ENCODE results near the gene RASEF.

RASEF gene

DNA sequence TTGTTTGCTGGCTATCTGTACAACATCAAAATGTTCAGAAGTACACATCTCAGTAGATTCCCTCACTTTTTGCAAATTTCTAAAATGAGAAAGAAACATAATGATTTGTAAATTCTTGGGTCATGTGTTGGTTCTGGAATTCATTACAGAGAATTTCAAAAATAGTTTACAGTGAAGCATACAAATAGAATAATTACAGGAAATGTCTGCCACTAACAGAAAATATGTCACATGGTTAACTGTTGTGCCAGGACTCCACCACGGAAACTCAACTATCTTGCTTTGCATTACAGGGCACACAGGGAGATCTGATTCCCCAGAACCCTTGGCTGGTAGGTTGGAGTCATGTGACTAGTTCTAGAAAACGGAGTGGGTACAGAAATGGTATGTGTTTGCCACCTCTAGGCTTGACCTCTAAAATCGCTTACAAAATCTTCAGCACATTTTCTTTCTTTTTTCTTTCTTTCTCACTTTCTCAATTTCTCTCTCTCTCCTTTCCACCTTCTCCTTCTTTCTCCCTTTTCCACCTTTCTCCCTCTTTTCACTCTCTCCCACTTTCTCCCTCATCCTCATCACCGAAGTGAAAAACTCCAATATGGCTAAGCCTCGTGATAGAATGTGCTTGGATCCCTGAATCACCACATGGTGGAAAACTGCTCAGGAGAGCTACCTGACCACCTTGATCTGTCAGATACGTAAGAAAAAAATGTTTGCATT lies 32.4 kb downstream of the RASEF start:
- no peaks in the 10 kb centered on the region for H3F3A ChIP-seq (ENCODE audit: insufficient read depth, low read length)
- H3K9me3 ChIP-seq (ENCODE audit: low read length) = no peaks in the 10 kb centered on the region
- no peaks in the 10 kb centered on the region for H3K4me1 ChIP-seq (ENCODE audit: insufficient read depth, low read length, severe bottlenecking)
- H3K4me3 ChIP-seq (ENCODE audit: low read depth, low read length, poor library complexity, severe bottlenecking) = no peak overlapping the region
- H2AFZ ChIP-seq (ENCODE audit: low read length) = no peak overlapping the region
- H3K27ac ChIP-seq (ENCODE audit: low read depth, low read length, poor library complexity, severe bottlenecking) = no peak overlapping the region
- no peak overlapping the region for H3K9ac ChIP-seq (ENCODE audit: low read length)
- no peak overlapping the region for H3K4me2 ChIP-seq (ENCODE audit: low read length)
- H3K9me2 ChIP-seq (ENCODE audit: low read depth, low read length) = no peaks in the 10 kb centered on the region
- TF ChIP-seq EZH2 (IDR thresholded peaks at IDR 0.05; ENCODE audit: borderline replicate concordance, low read length) = no peak
- TF ChIP-seq, protein P1, sequence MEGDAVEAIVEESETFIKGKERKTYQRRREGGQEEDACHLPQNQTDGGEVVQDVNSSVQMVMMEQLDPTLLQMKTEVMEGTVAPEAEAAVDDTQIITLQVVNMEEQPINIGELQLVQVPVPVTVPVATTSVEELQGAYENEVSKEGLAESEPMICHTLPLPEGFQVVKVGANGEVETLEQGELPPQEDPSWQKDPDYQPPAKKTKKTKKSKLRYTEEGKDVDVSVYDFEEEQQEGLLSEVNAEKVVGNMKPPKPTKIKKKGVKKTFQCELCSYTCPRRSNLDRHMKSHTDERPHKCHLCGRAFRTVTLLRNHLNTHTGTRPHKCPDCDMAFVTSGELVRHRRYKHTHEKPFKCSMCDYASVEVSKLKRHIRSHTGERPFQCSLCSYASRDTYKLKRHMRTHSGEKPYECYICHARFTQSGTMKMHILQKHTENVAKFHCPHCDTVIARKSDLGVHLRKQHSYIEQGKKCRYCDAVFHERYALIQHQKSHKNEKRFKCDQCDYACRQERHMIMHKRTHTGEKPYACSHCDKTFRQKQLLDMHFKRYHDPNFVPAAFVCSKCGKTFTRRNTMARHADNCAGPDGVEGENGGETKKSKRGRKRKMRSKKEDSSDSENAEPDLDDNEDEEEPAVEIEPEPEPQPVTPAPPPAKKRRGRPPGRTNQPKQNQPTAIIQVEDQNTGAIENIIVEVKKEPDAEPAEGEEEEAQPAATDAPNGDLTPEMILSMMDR (IDR thresholded peaks at IDR 0.05; ENCODE audit: low read length) = no peak
- H3K36me3 ChIP-seq (ENCODE audit: insufficient read depth, low read length) = no peaks in the 10 kb centered on the region
- H4K20me1 ChIP-seq (ENCODE audit: insufficient read depth, low read length) = no peaks in the 10 kb centered on the region
- no peaks in the 10 kb centered on the region for H3K27me3 ChIP-seq (ENCODE audit: insufficient read depth, low read length)
- no peaks in the 10 kb centered on the region for H3K79me2 ChIP-seq (ENCODE audit: insufficient read depth, low read length)

- no peaks in the 10 kb centered on the region for H3K9me2 ChIP-seq (ENCODE audit: low read depth, low read length)
- no peaks in the 10 kb centered on the region for H3K9me3 ChIP-seq (ENCODE audit: low read length)
- H3K27me3 ChIP-seq (ENCODE audit: insufficient read depth, low read length) = no peaks in the 10 kb centered on the region
- H3K79me2 ChIP-seq (ENCODE audit: insufficient read depth, low read length) = no peaks in the 10 kb centered on the region
- no peak overlapping the region for H3K4me3 ChIP-seq (ENCODE audit: low read depth, low read length, poor library complexity, severe bottlenecking)
- TF ChIP-seq EZH2 (IDR thresholded peaks at IDR 0.05; ENCODE audit: borderline replicate concordance, low read length) = no peak
- TF ChIP-seq, protein P1 (IDR thresholded peaks at IDR 0.05; ENCODE audit: low read length) = no peak
- H3K9ac ChIP-seq (ENCODE audit: low read length) = no peak overlapping the region
- H4K20me1 ChIP-seq (ENCODE audit: insufficient read depth, low read length) = no peaks in the 10 kb centered on the region
- H3K4me2 ChIP-seq (ENCODE audit: low read length) = no peak overlapping the region
- no peak overlapping the region for H3K27ac ChIP-seq (ENCODE audit: low read depth, low read length, poor library complexity, severe bottlenecking)
- no peaks in the 10 kb centered on the region for H3K4me1 ChIP-seq (ENCODE audit: insufficient read depth, low read length, severe bottlenecking)
- H3F3A ChIP-seq (ENCODE audit: insufficient read depth, low read length) = no peaks in the 10 kb centered on the region
- no peak overlapping the region for H2AFZ ChIP-seq (ENCODE audit: low read length)
- no peaks in the 10 kb centered on the region for H3K36me3 ChIP-seq (ENCODE audit: insufficient read depth, low read length)
These were observed 33.3 kb downstream of the RASEF start for GRCh38 chr9:83029531-83030137.

DNA sequence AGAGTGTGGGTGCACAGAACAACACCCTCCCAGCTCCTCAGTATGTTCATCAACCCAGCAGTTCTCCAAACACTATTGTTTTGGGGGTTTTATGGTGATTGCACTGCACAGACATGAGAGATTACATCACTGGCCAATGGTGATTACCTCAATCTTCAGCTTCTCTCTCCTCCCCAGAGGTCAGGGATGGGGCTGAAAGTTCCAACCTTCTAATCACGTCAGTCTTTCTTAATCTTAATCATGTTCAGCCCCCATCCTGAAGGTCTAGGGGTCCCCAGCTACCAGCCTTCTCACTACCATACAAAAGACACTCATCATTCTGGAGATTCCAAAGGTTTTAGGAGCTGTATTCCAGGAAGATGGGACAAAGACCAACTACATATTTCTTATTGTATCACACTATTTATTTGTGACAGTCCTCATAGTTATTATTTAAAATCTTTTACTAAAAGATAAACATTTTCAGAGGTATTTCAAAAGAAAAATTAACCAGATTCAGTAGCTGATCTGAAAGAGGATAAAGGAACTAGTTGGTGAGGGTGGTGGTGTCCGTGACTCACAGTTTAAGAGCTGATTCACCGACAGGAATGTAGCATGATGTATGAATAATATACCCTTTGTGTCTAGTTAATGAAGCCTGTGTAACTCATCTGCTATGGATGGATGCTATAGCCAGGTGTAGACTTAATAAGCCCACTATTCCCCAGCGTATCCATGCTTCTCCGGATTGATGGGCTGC lies 35.6 kb downstream of the RASEF start:
- TF ChIP-seq, protein P1 (IDR thresholded peaks at IDR 0.05; ENCODE audit: low read length) = no peak
- no peak for TF ChIP-seq EZH2 (IDR thresholded peaks at IDR 0.05; ENCODE audit: borderline replicate concordance, low read length)
- Histone ChIP-seq H3K4me3 (ENCODE audit: low read depth, low read length, poor library complexity, severe bottlenecking) (no peak overlapping the region), H3K4me2 (ENCODE audit: low read length) (no peak overlapping the region)

More for the DNA sequence above, 35.6 kb downstream of the RASEF start:
- H3K27ac ChIP-seq (ENCODE audit: low read depth, low read length, poor library complexity, severe bottlenecking) = no peak overlapping the region
- no peaks in the 10 kb centered on the region for H4K20me1 ChIP-seq (ENCODE audit: insufficient read depth, low read length)
- no peak overlapping the region for H2AFZ ChIP-seq (ENCODE audit: low read length)
- no peaks in the 10 kb centered on the region for H3K4me1 ChIP-seq (ENCODE audit: insufficient read depth, low read length, severe bottlenecking)
- no peaks in the 10 kb centered on the region for H3F3A ChIP-seq (ENCODE audit: insufficient read depth, low read length)
- H3K27me3 ChIP-seq (ENCODE audit: insufficient read depth, low read length) = no peaks in the 10 kb centered on the region
- H3K79me2 ChIP-seq (ENCODE audit: insufficient read depth, low read length) = no peaks in the 10 kb centered on the region
- H3K36me3 ChIP-seq (ENCODE audit: insufficient read depth, low read length) = no peaks in the 10 kb centered on the region
- H3K9ac ChIP-seq (ENCODE audit: low read length) = no peak overlapping the region
- no peaks in the 10 kb centered on the region for H3K9me3 ChIP-seq (ENCODE audit: low read length)
- H3K9me2 ChIP-seq (ENCODE audit: low read depth, low read length) = no peaks in the 10 kb centered on the region

Data from OCI-LY1 (cell line).